HepG2 (cell line): ENCODE data around the gene PRKAR1B. TPM values are rescaled to one million over a fixed set of nuclear protein-coding genes. Genes with fewer than 3 reads are reported as not detected.

Experiments
- ATAC-seq: fragments of 200-7000 bp; cut with Tn5 transposase; 3 replicates; pipeline ENCODE4 v1.9.1; 2020; ENCODE audit warnings: mild to moderate bottlenecking, moderate library complexity
- BruUV-seq: library from RNA; stranded (reverse); fragments of 400-500 nt; replicated peaks from 2 replicates; lab custom pipeline; 2021; lab: Mats Ljungman, UMichigan
- CTCF ChIA-PET: fragments of 300-600 bp; formaldehyde crosslinking; extraction: SDS; loops from one replicate; lab custom pipeline; 2021; ENCODE audit warnings: low total read pairs, inconsistent platforms, low intra/inter-chr PET ratio; lab: Yijun Ruan, JAX
- POLR2A ChIA-PET: fragments of 350-600 bp; sonication (Branson Sonifier 250); formaldehyde crosslinking; loops from one replicate; lab custom pipeline; 2020; ENCODE audit warnings: antibody characterized with exemption, inconsistent platforms; lab: Yijun Ruan, JAX
- DNase-seq: peaks from one replicate; pipeline ENCODE4 v3.0.0-alpha.2; 2015; ENCODE audit warnings: low spot score
- FAIRE-seq: peaks from 3 replicates; lab custom pipeline; 2011; peaks lifted over from hg19 to GRCh38; lab: Jason Lieb, UNC
- H2AFZ ChIP-seq: one replicate; pipeline ENCODE4 v1.6.1; 2011; ENCODE audit warnings: low read length, inconsistent platforms
- H3K27ac ChIP-seq: fragments of 300-600 bp; 3 replicates; pipeline ENCODE4 v1.8.0; 2011; ENCODE audit warnings: mixed run types, mild to moderate bottlenecking, mixed read lengths, low read length, inconsistent platforms; ENCODE audit not compliant: insufficient read depth; ENCODE audit errors: extremely low read length
- H3K27me3 ChIP-seq, 2 experiments: fragments of 200-600 bp in 1 of 2; 2 replicates in 1 of 2; 3 replicates in 1 of 2; pipeline versions ENCODE4 v1.6.0 to v1.8.0; 2011; ENCODE audit warnings: low read length in 2 of 2, mild to moderate bottlenecking in 2 of 2, moderate library complexity in 2 of 2, inconsistent platforms in 1 of 2; ENCODE audit not compliant: insufficient read depth in 2 of 2, control insufficient read depth in 1 of 2
- H3K36me3 ChIP-seq, 2 experiments: fragments of 200-600 bp in 1 of 2; replicated peaks in 1 of 2; 2 replicates in 1 of 2; 3 replicates in 1 of 2; pipeline versions ENCODE4 v1.5.1 to v1.8.0; 2011; ENCODE audit warnings: low read length in 2 of 2, inconsistent platforms in 1 of 2; ENCODE audit not compliant: insufficient read depth in 2 of 2, control insufficient read depth in 1 of 2
- H3K4me1 ChIP-seq: 2 replicates; pipeline ENCODE4 v1.5.1; 2012; ENCODE audit warnings: low read length, inconsistent platforms; ENCODE audit not compliant: insufficient read depth
- H3K4me2 ChIP-seq: 2 replicates; pipeline ENCODE4 v1.6.0; 2011; ENCODE audit warnings: low read depth, low read length, inconsistent platforms
- H3K4me3 ChIP-seq, 3 experiments: fragments of 200-600 bp in 1 of 3; sonication (generic), shearing (Covaris generic) in 1 of 3; replicated peaks in 1 of 3; 2 replicates each; pipeline ENCODE4 v1.5.1; 2011 to 2016; ENCODE audit warnings: low read length in 3 of 3, inconsistent platforms in 2 of 3, low read depth in 2 of 3, mild to moderate bottlenecking in 2 of 3, control low read depth in 1 of 3, mixed read lengths in 1 of 3; ENCODE audit not compliant: insufficient read depth in 1 of 3
- H3K79me2 ChIP-seq: one replicate; pipeline ENCODE4 v1.6.1; 2011; ENCODE audit warnings: low read length, inconsistent platforms; ENCODE audit not compliant: insufficient read depth
- H3K9ac ChIP-seq: 2 replicates; pipeline ENCODE4 v1.6.0; 2011; ENCODE audit warnings: mild to moderate bottlenecking, low read depth, low read length, inconsistent platforms; ENCODE audit not compliant: insufficient read depth
- H3K9me3 ChIP-seq: 2 replicates; pipeline ENCODE4 v1.5.1; 2012; ENCODE audit warnings: mild to moderate bottlenecking, low read length
- H4K20me1 ChIP-seq: 2 replicates; pipeline ENCODE4 v1.6.0; 2011; ENCODE audit warnings: inconsistent platforms, mild to moderate bottlenecking, low read length, moderate library complexity; ENCODE audit not compliant: insufficient read depth
- DNMT3B ChIP-seq: conservative IDR thresholded peaks from 2 replicates; pipeline ENCODE4 v1.6.1; 2016; ENCODE audit warnings: missing biosample characterization, control low read depth
- HCFC1 ChIP-seq: fragments of 150-350 bp; IDR thresholded peaks from 2 replicates; pipeline ENCODE4 v1.6.1; 2014; ENCODE audit warnings: low read depth, low read length
- ONECUT2 ChIP-seq: sonication (generic); formaldehyde crosslinking; IDR thresholded peaks from 2 replicates; pipeline ENCODE4 v1.4.0; 2020; ENCODE audit warnings: missing genetic modification reagents
- WGBS: methylation state at CpG from one replicate; pipeline ENCODE4 v1.1.6; 2017; ENCODE audit warnings: low lambda C conversion rate; 5-methylcytosine and 5-hydroxymethylcytosine counted together
- in situ Hi-C: cut with HindIII; loops from 2 replicates; pipeline ENCODE4 v1.10.0; 2017; ENCODE audit warnings: low pct_unique_long_range_greater_than_20kb; ENCODE audit not compliant: extremely low pct_ligation_motif_present
- intact Hi-C: fragments of 100-400 bp; cut with micrococcal nuclease; formaldehyde crosslinking; loops from one replicate; pipeline ENCODE4 v1.10.0; 2022; ENCODE audit not compliant: unreplicated experiment
- polyA plus RNA-seq, 8 experiments: library from polyadenylated mRNA; depleted of rRNA in 3 of 8; stranded (reverse) in 7 of 8; unstranded in 1 of 8; fragments of >200 nt; fragmentation: Illumina TruSeq in 4 of 8; extraction: Trizol in 4 of 8; gene quantifications; 2 replicates each; pipeline versions ENCODE4 v1.2.1 to v1.2.3, GENCODE V29; 2011 to 2016; ENCODE audit warnings: low read depth in 4 of 8, missing spikeins in 1 of 8, mixed read lengths in 1 of 8; ENCODE audit not compliant: insufficient read depth in 1 of 8
- total RNA-seq, 5 experiments: library from RNA; depleted of rRNA; stranded (reverse); fragments of >200 nt; fragmentation: Illumina TruSeq; extraction: Trizol; gene quantifications; 2 replicates each; pipeline ENCODE4 v1.2.3, GENCODE V29; 2016; ENCODE audit warnings: low read depth in 1 of 5
- TF ChIP-seq, protein P1 (sequence below): sonication (generic); formaldehyde crosslinking; IDR thresholded peaks from 2 replicates; pipeline ENCODE4 v1.8.0; 2023; ENCODE audit warnings: mild to moderate bottlenecking, missing genetic modification reagents

Gene PRKAR1B
- total and polyA plus RNA-seq, 2 of the 13 experiments (the other 11 are each of a cell fraction or from before 2014, with no cell fraction given) = 7.9 to 28.2 TPM

DNA sequence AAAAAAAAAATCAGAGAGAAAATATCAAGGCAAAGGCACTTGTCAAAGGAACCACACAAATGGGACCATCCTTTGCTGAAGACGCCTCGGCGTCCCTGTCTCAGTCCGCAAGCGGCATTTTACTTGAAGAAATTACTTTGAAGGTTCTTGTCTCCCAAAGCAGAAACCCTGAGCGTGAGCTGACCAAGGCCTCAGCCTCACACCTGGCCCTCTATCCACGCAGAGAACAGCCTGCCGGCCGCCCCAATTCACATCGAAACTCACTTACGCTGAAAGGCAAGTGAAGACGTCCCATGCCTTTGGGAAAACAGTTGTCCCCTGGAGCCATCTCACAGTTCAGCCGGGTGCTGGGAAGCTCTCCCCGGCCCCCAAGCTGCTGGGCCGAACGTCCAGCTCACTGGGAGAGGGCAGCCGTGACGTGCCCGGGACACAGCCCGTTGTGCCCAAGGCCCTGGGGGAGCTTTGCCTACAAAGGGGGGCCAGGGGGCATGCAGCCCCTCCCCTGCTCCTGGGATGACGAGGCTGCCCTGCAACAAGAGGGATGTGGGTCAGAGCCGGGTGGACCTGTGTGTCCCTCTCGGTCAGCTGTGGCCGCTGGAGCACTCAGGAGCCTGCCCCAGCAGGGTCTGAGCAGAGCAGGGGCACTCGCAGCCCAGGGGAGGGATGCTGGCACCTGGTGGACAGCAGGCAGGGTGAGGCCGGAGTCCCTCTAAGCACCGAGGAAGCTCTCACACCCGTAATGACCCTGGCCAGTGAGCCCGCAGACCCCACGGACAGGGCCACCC is 157.8 kb downstream of the PRKAR1B start:
- in situ Hi-C loops = no loop called here
- FAIRE-seq (no peak), ATAC-seq (peak; percentile 27; the same call in 2 of the 3 replicates), DNase-seq (no peak)
- intact Hi-C loops = no loop called here
- POLR2A ChIA-PET = no interaction called here
- Histone ChIP-seq H3K27ac (no peak overlapping the region), H4K20me1 (no peaks in the 10 kb centered on the region), H3K9me3 (no peaks in the 10 kb centered on the region), H3K9ac (no peak overlapping the region), H3K4me3 (no peak overlapping the region), H3K4me2 (no peak overlapping the region), H3K27me3 (no peaks in the 10 kb centered on the region), H2AFZ (no peak overlapping the region), H3K79me2 (no peaks in the 10 kb centered on the region), H3K36me3 (0 out of 5 replicates have a peak, but pooled peaks cover 0 to 2% of the 10 kb centered on the region in 2 experiments), H3K4me1 (no peaks in the 10 kb centered on the region)
- WGBS = 96% methylated on average over 20 of the region's 30 CpGs
- no peak for TF ChIP-seq HCFC1
- TF ChIP-seq, protein P1, sequence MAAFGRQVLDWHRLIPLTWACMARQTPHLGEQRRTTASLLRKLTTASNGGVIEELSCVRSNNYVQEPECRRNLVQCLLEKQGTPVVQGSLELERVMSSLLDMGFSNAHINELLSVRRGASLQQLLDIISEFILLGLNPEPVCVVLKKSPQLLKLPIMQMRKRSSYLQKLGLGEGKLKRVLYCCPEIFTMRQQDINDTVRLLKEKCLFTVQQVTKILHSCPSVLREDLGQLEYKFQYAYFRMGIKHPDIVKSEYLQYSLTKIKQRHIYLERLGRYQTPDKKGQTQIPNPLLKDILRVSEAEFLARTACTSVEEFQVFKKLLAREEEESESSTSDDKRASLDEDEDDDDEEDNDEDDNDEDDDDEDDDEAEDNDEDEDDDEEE (CRISPR knock-in tag) = no peak
- no TSS peak for BruUV-seq
- CTCF ChIA-PET = no interaction called here

DNA sequence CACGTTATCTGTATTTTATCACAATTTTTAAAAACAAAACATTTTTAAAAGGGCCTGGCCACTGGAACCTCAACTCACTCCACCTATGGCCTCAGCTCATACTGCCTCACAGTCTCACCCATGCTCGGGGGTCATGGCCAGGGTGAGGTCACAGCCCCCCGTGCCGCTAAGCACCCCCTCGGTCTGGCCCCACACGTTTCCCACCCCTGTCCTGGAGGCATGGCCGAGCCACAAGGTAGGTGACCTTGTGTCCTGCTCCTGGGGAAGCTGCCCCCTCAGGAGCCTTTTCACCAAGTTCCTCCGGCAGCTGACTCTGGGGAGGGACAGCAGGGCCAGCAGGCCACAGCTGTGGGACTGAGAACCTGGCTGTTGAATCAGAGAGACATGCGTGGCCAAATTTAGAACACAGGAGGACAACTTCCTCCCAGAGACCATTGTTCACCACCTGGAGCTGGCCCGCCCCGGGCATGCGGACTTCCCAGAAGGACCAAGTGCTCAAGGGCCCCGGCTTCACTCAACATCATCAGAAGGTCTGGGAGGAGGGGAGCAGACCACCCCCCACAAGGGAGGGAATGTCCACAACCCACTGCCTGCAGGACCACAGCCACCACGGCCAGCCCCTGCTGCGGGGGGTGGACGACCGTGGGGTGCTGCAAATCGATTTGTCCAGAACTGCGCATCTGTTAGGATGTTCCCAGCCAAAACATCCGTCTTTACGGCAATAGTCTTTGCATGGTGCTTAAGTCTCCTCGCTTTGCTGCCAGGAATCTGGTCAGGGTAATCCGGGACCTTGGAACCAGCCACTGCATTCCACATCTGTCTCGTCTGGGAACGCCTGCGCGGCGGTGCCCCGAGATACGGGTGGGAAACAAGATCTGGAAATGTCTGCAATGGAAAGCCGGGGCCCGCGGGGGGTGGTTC is 158.8 kb downstream of the PRKAR1B start:
- in situ Hi-C loops = no loop called here
- no peaks in the 10 kb centered on the region for H4K20me1 ChIP-seq
- H3K9ac ChIP-seq = no peak overlapping the region
- H3K79me2 ChIP-seq = no peaks in the 10 kb centered on the region
- no peaks in the 10 kb centered on the region for H3K9me3 ChIP-seq
- FAIRE-seq (no peak), ATAC-seq (no peak), DNase-seq (no peak)
- no peak for TF ChIP-seq ONECUT2 (CRISPR knock-in tag)
- no peak for TF ChIP-seq DNMT3B
- no peak overlapping the region for H3K4me2 ChIP-seq
- no peaks in the 10 kb centered on the region for H3K27me3 ChIP-seq
- no peaks in the 10 kb centered on the region for H3K4me1 ChIP-seq
- H3K27ac ChIP-seq = no peak overlapping the region
- H3K36me3 ChIP-seq = 0 out of 5 replicates have a peak, but pooled peaks cover 0 to 2% of the 10 kb centered on the region in 2 experiments
- intact Hi-C loops = no loop called here
- 95% methylated on average over 24 of the region's 33 CpGs for WGBS
- ChIA-PET CTCF (no interaction called here), POLR2A (no interaction called here)
- no peak overlapping the region for H3K4me3 ChIP-seq
- no TSS peak for BruUV-seq
- H2AFZ ChIP-seq = no peak overlapping the region
